CD4-positive, alpha-beta memory T cell (primary cell): ENCODE measurements around the gene SASH1. TPM values are rescaled to one million over a fixed set of nuclear protein-coding genes. Genes with fewer than 3 reads are reported as not detected.

Source experiments
- CTCF ChIA-PET: fragments of 350-600 bp; sonication (Branson Sonifier 250); formaldehyde crosslinking; loops from one replicate; lab custom pipeline; 2021; ENCODE audit warnings: inconsistent platforms; ENCODE audit not compliant: partially characterized antibody; lab: Charles Lee
- POLR2A ChIA-PET: fragments of 350-600 bp; sonication (Branson Sonifier 250); formaldehyde crosslinking; loops from one replicate; lab custom pipeline; 2021; ENCODE audit not compliant: partially characterized antibody; lab: Charles Lee
- DNase-seq, 5 donors: peaks; one replicate each; pipeline versions ENCODE4 v3.0.0 to v3.0.0-alpha.2; 2020 to 2022; ENCODE audit warnings: mixed read lengths in 1 of 5
- H3K27ac ChIP-seq: one replicate; pipeline ENCODE4 v1.7.0; 2013; ENCODE audit warnings: low read depth, low read length
- H3K27me3 ChIP-seq: 2 replicates; pipeline ENCODE4 v1.7.0; 2013; ENCODE audit warnings: mild to moderate bottlenecking, low read length, moderate library complexity; ENCODE audit not compliant: insufficient read depth
- H3K36me3 ChIP-seq: 2 replicates; pipeline ENCODE4 v1.7.0; 2013; ENCODE audit warnings: mild to moderate bottlenecking, low read length, moderate library complexity; ENCODE audit not compliant: insufficient read depth
- H3K4me1 ChIP-seq: 2 replicates; pipeline ENCODE4 v1.7.0; 2013; ENCODE audit warnings: mild to moderate bottlenecking, low read length, moderate library complexity; ENCODE audit not compliant: insufficient read depth
- H3K4me3 ChIP-seq, 2 donors: one replicate each; pipeline ENCODE4 v1.7.0; 2013; ENCODE audit warnings: low read length in 2 of 2, mild to moderate bottlenecking in 1 of 2
- H3K9me3 ChIP-seq, 2 donors: one replicate each; pipeline ENCODE4 v1.7.0; 2013; ENCODE audit warnings: low read length in 2 of 2, control low read depth in 1 of 2; ENCODE audit not compliant: control insufficient read depth in 1 of 2
- H3K27ac Mint-ChIP-seq, 7 donors: one replicate each; pipeline ENCODE4 v1.8.0; 2020 to 2021; ENCODE audit warnings: mixed read lengths in 7 of 7, mild to moderate bottlenecking in 6 of 7, inconsistent platforms in 3 of 7, moderate library complexity in 3 of 7
- H3K27me3 Mint-ChIP-seq, 2 donors: one replicate each; pipeline ENCODE4 v1.8.0; 2020 to 2021; ENCODE audit warnings: mixed read lengths in 2 of 2
- H3K36me3 Mint-ChIP-seq, 2 donors: one replicate each; pipeline ENCODE4 v1.8.0; 2020 to 2021; ENCODE audit warnings: mixed read lengths in 2 of 2, inconsistent platforms in 1 of 2, mild to moderate bottlenecking in 1 of 2
- H3K4me1 Mint-ChIP-seq, 4 donors: one replicate each; pipeline ENCODE4 v1.8.0; 2020 to 2021; ENCODE audit warnings: mixed read lengths in 4 of 4, mild to moderate bottlenecking in 1 of 4
- H3K4me3 Mint-ChIP-seq, 8 donors: one replicate each; pipeline ENCODE4 v1.8.0; 2020 to 2021; ENCODE audit warnings: mixed read lengths in 8 of 8, mild to moderate bottlenecking in 7 of 8, moderate library complexity in 6 of 8, inconsistent platforms in 3 of 8
- H3K9me3 Mint-ChIP-seq, 8 donors: one replicate each; pipeline ENCODE4 v1.8.0; 2020 to 2021; ENCODE audit warnings: mixed read lengths in 8 of 8, mild to moderate bottlenecking in 5 of 8, inconsistent platforms in 3 of 8, moderate library complexity in 1 of 8
- intact Hi-C: fragments of 100-400 bp; cut with micrococcal nuclease; formaldehyde crosslinking; loops from one replicate; pipeline ENCODE4 v1.15.1; 2023
- polyA plus RNA-seq, 2 donors: library from polyadenylated mRNA; unstranded; fragments of 300-500 nt; fragmentation: Illumina TruSeq; gene quantifications; one replicate each; pipeline ENCODE4 v1.2.3, GENCODE V29; 2021
- total RNA-seq, 2 experiments: library from RNA; stranded (reverse); gene quantifications; one replicate each; pipeline ENCODE4 v1.2.3, GENCODE V29; 2021

SASH1 gene
- total and polyA plus RNA-seq, 4 experiments from 2014 or later = 0.26 to 4.9 (median 1.7) TPM

- no peak for DNase-seq
- ChIA-PET POLR2A (no interaction called here), CTCF (no interaction called here)
- H3K4me3 ChIP-seq = no peak overlapping the region
- Mint-ChIP-seq H3K27ac (no peak overlapping the region), H3K4me1 (peaks cover 0 to under 1% (median 0%) of the 10 kb centered on the region in 4 donors), H3K9me3 (peaks cover 3 to 17% (median 8%) of the 10 kb centered on the region in 8 donors), H3K27me3 (peaks cover 9 to 16% of the 10 kb centered on the region in 2 donors), H3K4me3 (no peak overlapping the region), H3K36me3 (no peaks in the 10 kb centered on the region)
- intact Hi-C loops = no loop called here
- no peaks in the 10 kb centered on the region for H3K4me1 ChIP-seq
- no peaks in the 10 kb centered on the region for H3K36me3 ChIP-seq
- H3K9me3 ChIP-seq = no peaks in the 10 kb centered on the region
- no peak overlapping the region for H3K27ac ChIP-seq
- no peaks in the 10 kb centered on the region for H3K27me3 ChIP-seq
These were observed 254.3 kb downstream of the SASH1 start for GRCh38 chr6:148596891-148597455.

DNA sequence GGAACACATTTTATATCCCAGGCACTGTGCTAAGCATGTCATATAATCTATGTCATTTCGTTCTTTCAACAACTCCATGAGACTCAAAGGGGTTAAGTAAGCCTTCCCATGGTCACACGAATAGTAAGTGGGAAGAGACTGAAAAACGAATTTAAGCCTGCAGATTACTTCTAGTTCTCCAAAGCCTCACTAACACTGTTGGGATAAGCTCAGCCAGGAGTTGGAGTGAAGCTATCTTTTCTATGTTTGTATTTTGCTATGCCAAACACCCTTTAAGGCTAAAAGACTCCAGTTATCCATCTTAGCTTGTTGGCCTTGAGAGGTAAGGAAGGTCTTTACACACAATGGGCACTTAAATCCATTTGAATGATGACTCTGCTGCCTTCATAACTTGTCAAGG lies 256.1 kb downstream of the SASH1 start:
- CTCF ChIA-PET = interaction anchor here (1.1 kb wide), 1 partner anchor 9 kb away, joined by 3 read pairs; no protein-coding TSS in a partner anchor
- intact Hi-C loops = no loop called here
- no peak for DNase-seq
- Mint-ChIP-seq H3K4me1 (peaks cover 0 to 3% (median 0%) of the 10 kb centered on the region in 4 donors), H3K27me3 (peaks cover 9 to 16% of the 10 kb centered on the region in 2 donors), H3K9me3 (peaks cover 3 to 20% (median 13%) of the 10 kb centered on the region in 8 donors), H3K4me3 (no peak overlapping the region), H3K27ac (no peak overlapping the region), H3K36me3 (no peaks in the 10 kb centered on the region)
- Histone ChIP-seq H3K4me1 (no peaks in the 10 kb centered on the region), H3K9me3 (no peaks in the 10 kb centered on the region), H3K27me3 (no peaks in the 10 kb centered on the region), H3K36me3 (no peaks in the 10 kb centered on the region), H3K4me3 (no peak overlapping the region), H3K27ac (no peak overlapping the region)
- POLR2A ChIA-PET = no interaction called here

DNA sequence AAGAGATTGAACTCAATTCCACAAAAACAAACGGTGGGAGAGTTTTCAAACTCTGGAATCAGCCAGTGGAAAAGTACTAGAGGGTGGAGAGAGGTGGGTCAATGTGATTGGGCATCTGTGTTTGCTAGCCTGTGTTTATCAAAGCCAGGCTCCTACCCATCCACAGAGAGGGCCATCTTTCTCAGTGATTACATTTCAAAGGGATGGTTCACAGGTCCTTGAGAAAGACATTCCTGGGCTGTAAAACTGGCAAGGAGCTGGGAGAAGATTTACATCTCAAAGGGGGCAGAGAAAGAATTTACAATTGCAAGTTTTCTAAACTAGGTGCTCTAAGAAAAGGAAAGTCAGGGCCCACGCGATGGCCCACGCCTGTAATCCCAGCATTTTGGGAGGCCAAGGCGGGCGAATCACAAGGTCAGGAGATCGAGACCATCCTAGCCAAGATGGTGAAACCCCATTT lies 257.4 kb downstream of the SASH1 start:
- Mint-ChIP-seq H3K27ac (no peak overlapping the region), H3K4me3 (no peak overlapping the region), H3K27me3 (peaks cover 8 to 13% of the 10 kb centered on the region in 2 donors), H3K36me3 (no peaks in the 10 kb centered on the region), H3K4me1 (peaks cover 0 to 3% (median 0%) of the 10 kb centered on the region in 4 donors), H3K9me3 (peaks cover 3 to 20% (median 13%) of the 10 kb centered on the region in 8 donors)
- no peak overlapping the region for H3K27ac ChIP-seq
- DNase-seq = no peak
- H3K4me1 ChIP-seq = no peaks in the 10 kb centered on the region
- ChIA-PET POLR2A (no interaction called here), CTCF (no interaction called here)
- no peaks in the 10 kb centered on the region for H3K9me3 ChIP-seq
- peaks cover 3% of the 10 kb centered on the region for H3K27me3 ChIP-seq
- intact Hi-C loops = no loop called here
- no peak overlapping the region for H3K4me3 ChIP-seq
- H3K36me3 ChIP-seq = no peaks in the 10 kb centered on the region
